SJSA1 (cell line): ENCODE data around the gene BLMH. TPM values are rescaled to one million over a fixed set of nuclear protein-coding genes. Genes with fewer than 3 reads are reported as not detected.

ENCODE experiments used
- DNase-seq, 2 experiments: peaks; one replicate each; pipeline ENCODE4 v3.0.0-alpha.2; 2015 to 2020; ENCODE audit warnings: low spot score in 2 of 2, low read depth in 1 of 2
- H3K27ac ChIP-seq: fragments of 250-450 bp; sonication (Bioruptor Pico); 2 replicates; pipeline ENCODE4 v1.5.1; 2020; ENCODE audit warnings: mild to moderate bottlenecking, moderate library complexity
- H3K27me3 ChIP-seq: fragments of 250-450 bp; sonication (Bioruptor Pico); replicated peaks from 2 replicates; pipeline ENCODE4 v1.5.1; 2020; ENCODE audit warnings: mild to moderate bottlenecking, moderate library complexity
- H3K36me3 ChIP-seq: fragments of 250-450 bp; sonication (Bioruptor Pico); 2 replicates; pipeline ENCODE4 v1.5.1; 2020; ENCODE audit warnings: mild to moderate bottlenecking
- H3K4me1 ChIP-seq: fragments of 250-450 bp; sonication (Bioruptor Pico); replicated peaks from 2 replicates; pipeline ENCODE4 v1.6.1; 2021; ENCODE audit warnings: mild to moderate bottlenecking
- H3K4me3 ChIP-seq: fragments of 250-450 bp; sonication (Bioruptor Pico); 2 replicates; pipeline ENCODE4 v1.5.1; 2020; ENCODE audit warnings: mild to moderate bottlenecking
- H3K9me3 ChIP-seq: fragments of 250-450 bp; sonication (Bioruptor Pico); replicated peaks from 2 replicates; pipeline ENCODE4 v1.5.1; 2020; ENCODE audit warnings: mild to moderate bottlenecking
- total RNA-seq: library from RNA; depleted of rRNA; stranded (reverse); fragments of >200 nt; shearing (Covaris generic); gene quantifications from 2 replicates; pipeline ENCODE4 v1.2.3, GENCODE V29; 2014

The BLMH gene
- total RNA-seq, 1 experiment from 2014 or later = 65.7 TPM

- no peak overlapping the region for H3K4me3 ChIP-seq
- peaks cover 88% of the 10 kb centered on the region for H3K36me3 ChIP-seq
- no peaks in the 10 kb centered on the region for H3K4me1 ChIP-seq
Measured at GRCh38 chr17:30253312-30253711, 38.4 kb downstream of the BLMH start.

GRCh38 chr17:30251931-30252330, 39.8 kb downstream of the BLMH start:
- no peaks in the 10 kb centered on the region for H3K4me1 ChIP-seq
- DNase-seq = no peak
- H3K27me3 ChIP-seq = no peaks in the 10 kb centered on the region
- H3K4me3 ChIP-seq = no peak overlapping the region
- H3K36me3 ChIP-seq = peaks cover 90% of the 10 kb centered on the region
- H3K9me3 ChIP-seq = no peaks in the 10 kb centered on the region
- H3K27ac ChIP-seq = no peak overlapping the region

More at GRCh38 chr17:30253312-30253711, 38.4 kb downstream of the BLMH start:
- Histone ChIP-seq H3K9me3 (no peaks in the 10 kb centered on the region), H3K27me3 (no peaks in the 10 kb centered on the region), H3K27ac (no peak overlapping the region)
- no peak for DNase-seq

- peaks cover 73% of the 10 kb centered on the region for H3K36me3 ChIP-seq
- no peaks in the 10 kb centered on the region for H3K9me3 ChIP-seq
- no peak for DNase-seq
- H3K27ac ChIP-seq = no peak overlapping the region
- no peaks in the 10 kb centered on the region for H3K4me1 ChIP-seq
- H3K4me3 ChIP-seq = no peak overlapping the region
- no peaks in the 10 kb centered on the region for H3K27me3 ChIP-seq
Measured at GRCh38 chr17:30249460-30249859, 42.3 kb downstream of the BLMH start.

GRCh38 chr17:30248786-30249185, 43.0 kb downstream of the BLMH start:
- Histone ChIP-seq H3K4me3 (no peak overlapping the region), H3K36me3 (peaks cover 69% of the 10 kb centered on the region), H3K27ac (no peak overlapping the region), H3K4me1 (no peaks in the 10 kb centered on the region), H3K27me3 (no peaks in the 10 kb centered on the region), H3K9me3 (no peaks in the 10 kb centered on the region)
- DNase-seq = no peak

- Histone ChIP-seq H3K4me1 (no peaks in the 10 kb centered on the region), H3K27me3 (no peaks in the 10 kb centered on the region), H3K27ac (no peak overlapping the region), H3K9me3 (no peaks in the 10 kb centered on the region), H3K4me3 (no peak overlapping the region), H3K36me3 (peaks cover 50% of the 10 kb centered on the region)
- DNase-seq = no peak
Measured at GRCh38 chr17:30246460-30246859, 45.3 kb downstream of the BLMH start.

- DNase-seq = no peak
- no peak overlapping the region for H3K27ac ChIP-seq
Measured at GRCh38 chr17:30244853-30245385, 46.8 kb downstream of the BLMH start.

GRCh38 chr17:30243568-30243967, 48.2 kb downstream of the BLMH start:
- Histone ChIP-seq H3K4me3 (no peak overlapping the region), H3K27me3 (no peaks in the 10 kb centered on the region)
- DNase-seq = no peak

More at GRCh38 chr17:30244853-30245385, 46.8 kb downstream of the BLMH start:
- no peaks in the 10 kb centered on the region for H3K4me1 ChIP-seq
- peaks cover 36% of the 10 kb centered on the region for H3K36me3 ChIP-seq
- H3K9me3 ChIP-seq = no peaks in the 10 kb centered on the region
- no peaks in the 10 kb centered on the region for H3K27me3 ChIP-seq
- no peak overlapping the region for H3K4me3 ChIP-seq

GRCh38 chr17:30243002-30243401, 48.7 kb downstream of the BLMH start:
- H3K4me3 ChIP-seq = no peak overlapping the region
- no peak overlapping the region for H3K27ac ChIP-seq
- no peaks in the 10 kb centered on the region for H3K4me1 ChIP-seq
- H3K9me3 ChIP-seq = no peaks in the 10 kb centered on the region
- no peaks in the 10 kb centered on the region; the same call in 1 of the 2 replicates for H3K27me3 ChIP-seq
- peaks cover 16% of the 10 kb centered on the region for H3K36me3 ChIP-seq
- DNase-seq = no peak

More at GRCh38 chr17:30243568-30243967, 48.2 kb downstream of the BLMH start:
- Histone ChIP-seq H3K27ac (no peak overlapping the region), H3K9me3 (no peaks in the 10 kb centered on the region), H3K36me3 (peaks cover 22% of the 10 kb centered on the region), H3K4me1 (no peaks in the 10 kb centered on the region)

- H3K9me3 ChIP-seq = no peaks in the 10 kb centered on the region
- H3K27me3 ChIP-seq = peaks cover 14% of the 10 kb centered on the region
- H3K4me3 ChIP-seq = no peak overlapping the region
- H3K27ac ChIP-seq = no peak overlapping the region
- H3K4me1 ChIP-seq = peaks cover 2% of the 10 kb centered on the region
- no peaks in the 10 kb centered on the region for H3K36me3 ChIP-seq
- DNase-seq = no peak
Measured at GRCh38 chr17:30241051-30241450, 50.7 kb downstream of the BLMH start.

GRCh38 chr17:30240177-30240576, 51.6 kb downstream of the BLMH start:
- Histone ChIP-seq H3K27me3 (peaks cover 22% of the 10 kb centered on the region), H3K4me3 (no peak overlapping the region), H3K36me3 (no peaks in the 10 kb centered on the region), H3K4me1 (peaks cover 10% of the 10 kb centered on the region), H3K9me3 (no peaks in the 10 kb centered on the region), H3K27ac (no peak overlapping the region)
- DNase-seq = no peak

- no peak overlapping the region for H3K27ac ChIP-seq
- H3K4me1 ChIP-seq = peaks cover 10% of the 10 kb centered on the region
Measured at GRCh38 chr17:30239089-30239462, 52.7 kb downstream of the BLMH start.

GRCh38 chr17:30238387-30239088, 53.2 kb downstream of the BLMH start:
- peaks cover 37% of the 10 kb centered on the region for H3K27me3 ChIP-seq
- peaks cover 10% of the 10 kb centered on the region for H3K4me1 ChIP-seq
- no peaks in the 10 kb centered on the region for H3K9me3 ChIP-seq
- H3K4me3 ChIP-seq = no peak overlapping the region
- DNase-seq = no peak
- H3K27ac ChIP-seq = no peak overlapping the region
- no peaks in the 10 kb centered on the region for H3K36me3 ChIP-seq

More at GRCh38 chr17:30239089-30239462, 52.7 kb downstream of the BLMH start:
- no peak overlapping the region for H3K4me3 ChIP-seq
- no peaks in the 10 kb centered on the region for H3K36me3 ChIP-seq
- no peak for DNase-seq
- peaks cover 33% of the 10 kb centered on the region for H3K27me3 ChIP-seq
- H3K9me3 ChIP-seq = no peaks in the 10 kb centered on the region

- Histone ChIP-seq H3K36me3 (no peaks in the 10 kb centered on the region), H3K27ac (no peak overlapping the region), H3K4me3 (no peak overlapping the region), H3K27me3 (peaks cover 42% of the 10 kb centered on the region), H3K9me3 (no peaks in the 10 kb centered on the region), H3K4me1 (peaks cover 10% of the 10 kb centered on the region)
- no peak for DNase-seq
Measured at GRCh38 chr17:30238003-30238344, 53.8 kb downstream of the BLMH start.

GRCh38 chr17:30237296-30238002, 54.3 kb downstream of the BLMH start:
- no peak for DNase-seq
- Histone ChIP-seq H3K4me1 (peaks cover 10% of the 10 kb centered on the region), H3K36me3 (no peaks in the 10 kb centered on the region), H3K4me3 (no peak overlapping the region), H3K27ac (no peak overlapping the region), H3K9me3 (no peaks in the 10 kb centered on the region), H3K27me3 (peaks cover 45% of the 10 kb centered on the region)
